Occipital lobe (tissue), 2 donors: ENCODE measurements around the gene DEK. TPM values are rescaled to one million over a fixed set of nuclear protein-coding genes. Genes with fewer than 3 reads are reported as not detected.
"Not testable (repeated sequence)": the region's sequence is repeated elsewhere in the genome, so short reads cannot be mapped to it uniquely, and the experiment has no call there.

ENCODE experiments used
- DNase-seq: peaks from one replicate; lab custom pipeline; 2025; lab: John Stamatoyannopoulos, UW
- total RNA-seq: library from RNA; depleted of rRNA; stranded (reverse); fragments of >200 nt; gene quantifications from one replicate; pipeline ENCODE4 v1.2.3, GENCODE V29; 2014

The DEK gene
- total RNA-seq, 1 donor from 2014 or later = 127 TPM

DNA sequence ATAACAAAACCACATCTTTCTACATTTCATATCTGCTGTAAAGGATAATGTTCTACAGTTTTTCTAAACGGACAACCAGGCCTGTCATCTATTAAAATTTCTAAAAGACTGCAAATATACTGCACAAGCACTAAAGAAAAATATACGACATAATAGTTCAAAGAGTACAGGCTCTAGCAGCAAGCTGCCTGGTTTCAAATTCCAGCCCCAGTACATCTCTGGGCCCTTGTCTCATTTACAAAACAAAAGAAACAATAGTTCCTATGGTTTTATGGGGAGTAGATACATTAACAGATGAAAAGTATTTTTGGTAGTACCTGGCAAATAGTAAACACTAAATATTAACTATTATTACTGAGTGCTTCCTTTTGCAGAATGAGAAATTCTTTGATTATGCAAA, 24.1 kb downstream of the DEK start:
- no peak for DNase-seq

- no peak for DNase-seq
These were observed 27.2 kb downstream of the DEK start for GRCh38 chr6:18237167-18237566.

GRCh38 chr6:18235524-18235923, 28.8 kb downstream of the DEK start:
- DNase-seq = no peak

DNA sequence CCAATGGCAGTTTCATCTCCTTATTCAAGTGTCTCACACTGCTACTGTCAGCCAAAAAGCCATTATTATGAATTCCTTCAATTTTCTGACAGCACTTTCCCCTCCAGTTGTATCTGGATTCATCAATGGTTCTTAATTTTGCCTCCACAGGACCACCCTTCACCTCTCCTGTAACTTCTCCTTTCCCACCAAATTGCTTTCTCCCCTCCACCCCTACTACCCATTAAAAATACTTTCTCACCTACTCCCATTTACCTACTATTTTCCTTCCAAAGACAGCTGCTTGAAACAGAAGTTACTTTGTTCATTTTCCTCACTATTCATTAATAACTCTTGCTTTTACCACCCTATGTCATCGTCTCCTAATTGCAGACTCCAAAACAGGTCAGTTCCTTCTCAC, 29.8 kb downstream of the DEK start:
- no peak for DNase-seq

DNA sequence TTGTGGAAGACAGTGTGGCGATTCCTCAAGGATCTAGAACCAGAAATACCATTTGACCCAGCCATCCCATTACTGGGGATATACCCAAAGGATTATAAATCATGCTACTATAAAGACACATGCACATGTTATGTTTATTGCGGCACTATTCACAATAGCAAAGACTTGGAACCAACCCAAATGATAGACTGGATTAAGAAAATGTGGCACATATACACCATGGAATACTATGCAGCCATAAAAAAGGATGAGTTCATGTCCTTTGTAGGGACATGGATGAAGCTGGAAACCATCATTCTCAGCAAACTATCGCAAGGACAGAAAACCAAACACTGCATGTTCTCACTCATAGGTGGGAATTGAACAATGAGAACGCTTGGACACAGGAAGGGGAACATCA, 30.6 kb downstream of the DEK start:
- DNase-seq = not testable (repeated sequence)

- not testable (repeated sequence) for DNase-seq
These were observed 32.5 kb downstream of the DEK start for GRCh38 chr6:18231856-18232255.

DNA sequence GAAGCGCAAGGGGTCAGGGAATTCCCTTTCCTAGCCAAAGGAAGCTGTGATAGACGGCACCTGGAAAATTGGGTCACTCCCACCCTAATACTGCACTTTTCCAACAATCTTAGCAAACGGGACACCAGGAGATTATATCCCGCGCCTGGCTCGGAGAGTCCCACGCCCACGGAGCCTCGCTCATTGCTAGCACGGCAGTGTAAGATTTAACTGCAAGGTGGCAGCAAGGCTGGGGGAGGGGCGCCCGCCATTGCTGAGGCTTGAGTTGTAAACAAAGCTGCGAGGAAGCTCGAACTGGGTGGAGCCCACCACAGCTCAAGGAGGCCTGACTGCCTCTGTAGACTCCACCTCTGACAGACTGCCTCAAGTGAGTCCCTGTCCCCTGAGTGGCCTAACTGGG, 35.7 kb downstream of the DEK start:
- DNase-seq = not testable (repeated sequence)

GRCh38 chr6:18227166-18227565, 37.2 kb downstream of the DEK start:
- not testable (repeated sequence) for DNase-seq

DNA sequence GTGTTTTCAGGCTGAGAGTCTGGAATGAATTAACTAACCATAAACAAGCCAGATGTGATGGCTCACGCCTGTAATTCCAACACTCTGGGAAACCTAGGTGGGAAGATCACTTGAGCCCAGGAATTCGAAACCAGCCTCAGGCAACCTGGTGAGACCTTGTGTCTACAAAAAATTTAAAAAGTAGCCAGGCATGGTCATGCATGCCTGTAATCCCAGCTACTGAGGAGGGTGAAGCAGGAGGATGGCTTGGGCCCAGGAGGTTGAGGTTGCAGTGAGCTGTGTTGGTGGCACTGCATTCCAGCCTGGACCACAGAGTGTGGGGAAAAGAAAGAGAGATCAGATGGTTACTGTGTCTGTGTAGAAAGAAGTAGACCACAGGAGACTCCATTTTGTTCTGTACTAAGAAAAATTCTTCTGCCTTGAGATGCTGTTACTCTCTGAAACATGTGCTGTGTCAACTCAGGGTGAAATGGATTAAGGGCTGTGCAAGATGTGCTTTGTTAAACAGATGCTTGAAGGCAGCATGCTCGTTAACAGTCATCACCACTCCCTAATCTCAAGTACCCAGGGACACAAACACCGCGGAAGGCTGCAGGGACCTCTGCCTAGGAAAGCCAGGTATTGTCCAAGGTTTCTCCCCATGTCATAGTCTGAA, 37.8 kb downstream of the DEK start:
- DNase-seq = not testable (repeated sequence)

DNA sequence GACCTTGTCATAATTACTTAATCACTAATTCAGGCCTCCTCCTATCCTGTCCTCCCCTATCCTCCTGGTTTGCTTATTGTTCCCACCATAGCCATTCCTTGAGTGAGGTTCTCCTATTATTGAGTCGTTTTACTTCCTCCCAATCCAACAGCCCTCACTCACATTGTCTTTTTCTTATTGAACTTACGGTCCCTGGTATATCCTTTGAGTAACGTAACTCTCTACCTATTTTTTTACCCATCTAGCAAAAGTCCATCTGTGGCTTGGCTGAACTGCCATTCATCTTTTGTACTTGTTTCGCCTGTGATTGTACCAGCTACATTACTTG, 43.1 kb downstream of the DEK start:
- DNase-seq = no peak

- DNase-seq = no peak
These were observed 44.7 kb downstream of the DEK start for GRCh38 chr6:18219591-18219990.

DNA sequence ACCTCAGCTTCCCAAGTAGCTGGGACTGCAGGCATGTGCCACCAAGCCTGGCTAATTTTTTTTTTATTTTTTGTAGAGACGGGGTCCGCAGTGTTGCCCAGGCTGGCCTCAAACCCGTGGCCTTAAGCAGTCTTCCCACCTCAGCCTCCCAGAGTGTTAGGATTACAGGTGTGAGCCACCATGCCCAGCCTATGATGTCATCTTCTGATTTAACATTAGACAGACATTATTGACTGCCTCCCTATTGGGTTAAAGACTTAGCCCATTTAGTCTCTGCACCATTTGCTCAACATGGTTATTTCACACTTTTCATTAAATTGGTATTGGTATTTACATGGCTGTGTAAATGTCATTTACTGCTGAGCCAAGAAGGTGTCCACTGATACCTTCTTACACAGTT, 46.1 kb downstream of the DEK start:
- no peak for DNase-seq

DNA sequence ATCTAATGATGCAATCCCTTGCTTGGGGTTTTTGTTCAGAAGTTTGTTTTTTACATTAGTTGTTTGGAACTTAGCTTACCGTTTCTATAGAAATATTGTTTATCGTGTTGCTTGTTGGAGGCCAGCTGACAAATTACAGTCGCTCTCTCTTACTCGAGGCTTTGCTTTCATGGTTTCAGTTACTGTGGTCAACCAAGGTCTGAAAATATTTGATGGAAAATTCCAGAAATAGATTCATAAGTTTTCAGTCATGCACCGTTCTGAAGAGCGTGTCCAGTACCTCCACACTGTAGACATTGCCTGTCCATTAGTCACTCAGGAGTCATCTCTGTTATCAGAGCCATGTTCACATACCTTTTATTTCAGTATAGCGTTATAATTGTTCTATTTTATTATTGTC, 47.9 kb downstream of the DEK start:
- DNase-seq = no peak

- DNase-seq = no peak
These were observed 48.9 kb downstream of the DEK start for GRCh38 chr6:18215436-18215835.

DNA sequence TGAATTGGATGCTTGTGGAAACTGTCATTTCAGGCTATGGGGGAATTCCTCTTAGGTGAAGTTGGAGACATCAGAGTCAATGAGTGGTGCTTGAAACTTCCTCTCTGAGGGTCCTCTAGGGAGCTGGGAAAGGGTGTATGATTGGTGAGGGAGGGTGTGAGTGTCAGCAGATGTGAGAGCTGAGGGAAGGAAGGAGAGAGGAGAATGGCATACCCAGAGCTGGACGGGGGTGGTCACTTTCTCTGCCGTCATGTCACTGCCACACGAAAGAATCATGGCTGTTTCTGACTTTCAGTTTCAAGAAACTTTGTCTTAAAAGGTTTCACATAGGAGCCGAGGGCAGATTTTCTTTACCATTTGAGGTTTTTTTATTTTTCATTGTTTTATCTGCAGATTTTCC, 50.3 kb downstream of the DEK start:
- no peak for DNase-seq

DNA sequence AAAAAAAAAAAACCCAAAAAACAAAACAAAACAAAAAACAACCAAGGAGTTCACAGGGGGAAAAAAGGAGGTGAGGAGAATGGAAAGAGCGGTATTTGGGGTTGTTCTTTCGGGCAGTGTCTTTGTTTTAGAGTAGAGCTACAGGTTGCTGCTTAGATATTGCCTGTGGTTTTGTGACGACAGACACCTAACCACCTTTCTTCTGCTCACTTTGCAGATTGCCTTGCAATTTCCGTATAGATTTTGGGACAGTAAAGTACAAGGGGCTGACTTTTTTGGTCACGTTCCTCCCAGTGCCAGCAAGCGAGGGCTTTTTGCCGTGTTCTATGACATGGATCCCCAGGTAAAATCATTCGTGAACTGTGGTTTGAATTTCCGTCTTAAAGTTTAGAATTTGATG, 50.9 kb downstream of the DEK start:
- DNase-seq = no peak

- no peak for DNase-seq
These were observed 52.1 kb downstream of the DEK start for GRCh38 chr6:18212231-18212630.

GRCh38 chr6:18211338-18211737, 53.0 kb downstream of the DEK start:
- no peak for DNase-seq

- DNase-seq = no peak
These were observed 53.6 kb downstream of the DEK start for GRCh38 chr6:18210707-18211106.

DNA sequence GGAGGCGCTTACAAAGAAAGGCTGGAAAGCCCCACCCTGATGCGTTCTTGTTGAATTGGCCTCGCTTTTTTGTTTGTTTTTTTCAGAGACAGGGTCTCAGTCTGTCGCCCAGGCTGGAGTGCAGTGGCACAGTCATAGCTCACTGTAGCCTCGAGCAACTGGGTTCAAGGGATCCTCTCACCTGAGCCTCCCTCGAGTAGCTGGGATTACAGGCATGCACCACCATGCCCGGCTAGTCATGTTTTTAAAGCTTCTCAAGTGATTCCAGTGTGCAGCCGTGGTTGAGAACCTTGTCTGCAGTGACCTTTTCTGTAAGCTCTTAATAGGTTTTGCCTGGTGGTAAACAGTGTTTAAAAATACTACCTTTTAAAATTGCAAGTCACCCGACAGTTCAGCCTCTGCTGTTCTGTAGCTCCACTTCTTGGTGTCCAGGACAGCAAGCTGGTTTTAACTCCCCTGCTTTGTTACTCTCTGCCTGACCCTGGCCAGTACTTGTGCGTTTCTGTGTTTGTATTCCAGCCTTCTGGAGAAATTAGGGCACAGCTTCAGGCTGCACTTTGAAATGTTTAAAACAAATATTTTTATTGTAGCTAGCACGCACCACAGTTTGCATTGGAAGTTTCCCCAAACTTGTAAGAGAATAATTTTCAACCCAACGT, 54.7 kb downstream of the DEK start:
- no peak for DNase-seq

DNA sequence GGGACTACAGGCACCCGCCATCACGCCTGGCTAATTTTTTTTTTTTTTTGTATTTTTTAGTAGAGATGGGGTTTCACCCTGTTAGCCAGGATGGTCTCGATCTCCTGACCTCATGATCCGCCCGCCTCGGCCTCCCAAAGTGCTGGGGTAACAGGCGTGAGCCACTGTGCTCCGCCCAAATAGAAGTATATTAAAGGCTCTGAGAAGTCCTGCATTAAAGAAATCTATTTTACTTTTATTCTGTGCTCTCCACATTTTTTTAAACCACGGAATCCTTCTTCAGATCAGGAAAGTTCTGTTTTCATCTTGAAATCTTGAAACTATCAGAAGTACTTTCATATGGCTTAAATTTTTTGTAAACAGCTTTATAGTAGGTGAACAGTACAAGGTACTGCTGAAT, 55.6 kb downstream of the DEK start:
- DNase-seq = not testable (repeated sequence)

- no peak for DNase-seq
These were observed 56.4 kb downstream of the DEK start for GRCh38 chr6:18207949-18208348.

GRCh38 chr6:18207438-18207837, 56.9 kb downstream of the DEK start:
- DNase-seq = no peak

- DNase-seq = no peak
These were observed 57.7 kb downstream of the DEK start for GRCh38 chr6:18206591-18206990.
